GM21360 (cell line): ENCODE data around the gene PMPCA.

ENCODE experiments used
- ATAC-seq: cut with Tn5 transposase; IDR thresholded peaks from one replicate; pipeline ENCODE4 v1.9.1; 2021; ENCODE audit warnings: mild to moderate bottlenecking, moderate library complexity; ENCODE audit not compliant: unreplicated experiment

The PMPCA gene

DNA sequence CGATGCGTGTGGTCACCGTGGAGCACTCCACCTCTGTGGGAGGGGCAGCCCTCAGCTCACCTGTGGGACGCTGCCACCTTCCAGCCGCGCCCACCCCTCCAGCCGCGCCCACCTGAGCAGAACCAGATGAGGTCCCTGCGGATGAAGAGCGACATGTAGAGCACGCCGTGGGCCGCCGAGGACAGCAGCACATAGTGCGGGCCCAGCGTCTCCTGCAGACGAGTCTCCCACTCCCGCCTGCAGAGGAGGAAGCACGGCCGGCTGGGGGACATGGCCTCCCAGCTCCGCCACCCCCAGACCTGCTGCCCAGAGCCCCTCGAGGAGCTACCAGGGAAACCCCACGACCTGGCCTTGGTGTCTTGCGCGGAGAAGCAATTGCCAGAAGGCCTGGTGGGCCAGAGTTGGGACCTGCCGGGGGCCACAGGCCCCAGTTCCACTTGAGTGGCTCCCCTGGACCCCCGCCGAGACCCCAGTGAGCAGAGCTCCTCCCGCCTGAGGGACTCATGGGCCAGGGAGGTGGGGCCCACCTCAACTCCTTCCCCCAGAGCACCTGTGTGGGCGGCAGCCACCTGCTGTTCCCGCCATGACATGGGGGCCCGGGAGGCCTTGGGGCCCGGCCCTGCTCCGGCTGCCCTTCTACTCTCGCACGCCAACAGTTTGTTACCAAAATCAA lies 22.7 kb downstream of the PMPCA start:
- ATAC-seq, result no peak

DNA sequence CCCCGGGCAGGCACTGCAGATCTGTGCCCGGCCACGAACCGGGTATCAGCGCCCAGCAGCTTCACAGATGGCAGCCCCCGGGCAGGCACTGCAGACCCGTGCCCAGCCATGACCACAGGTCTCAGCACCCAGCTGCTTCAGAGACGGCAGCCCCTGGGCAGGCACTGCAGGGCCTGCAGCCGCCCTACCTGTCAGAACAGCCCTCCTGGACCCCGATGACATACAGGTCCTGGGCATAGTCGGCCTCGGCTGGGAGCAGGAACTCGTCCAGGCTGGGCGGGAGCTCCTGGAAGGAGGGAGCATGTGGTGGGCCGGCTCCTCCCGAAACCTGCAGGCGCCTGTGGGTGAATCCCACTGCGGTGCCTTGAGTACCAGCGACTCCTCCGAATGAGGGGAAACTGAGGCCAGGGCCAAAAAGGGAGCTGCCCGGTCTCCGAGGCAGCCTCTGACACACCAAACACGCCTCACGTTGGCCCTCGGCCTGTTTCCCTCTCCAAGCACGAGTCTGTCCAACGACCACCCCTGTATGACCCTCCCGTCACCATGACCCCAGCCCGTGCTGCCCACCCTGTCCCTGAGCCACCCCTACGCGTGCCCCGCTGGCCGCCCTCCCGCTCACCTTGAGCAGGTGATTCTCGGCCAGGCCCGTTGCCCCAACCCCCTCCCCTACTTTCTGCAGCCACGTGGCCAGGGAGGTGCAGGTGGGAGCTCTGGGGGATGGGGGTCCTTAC lies 23.6 kb downstream of the PMPCA start:
- no peak for ATAC-seq

DNA sequence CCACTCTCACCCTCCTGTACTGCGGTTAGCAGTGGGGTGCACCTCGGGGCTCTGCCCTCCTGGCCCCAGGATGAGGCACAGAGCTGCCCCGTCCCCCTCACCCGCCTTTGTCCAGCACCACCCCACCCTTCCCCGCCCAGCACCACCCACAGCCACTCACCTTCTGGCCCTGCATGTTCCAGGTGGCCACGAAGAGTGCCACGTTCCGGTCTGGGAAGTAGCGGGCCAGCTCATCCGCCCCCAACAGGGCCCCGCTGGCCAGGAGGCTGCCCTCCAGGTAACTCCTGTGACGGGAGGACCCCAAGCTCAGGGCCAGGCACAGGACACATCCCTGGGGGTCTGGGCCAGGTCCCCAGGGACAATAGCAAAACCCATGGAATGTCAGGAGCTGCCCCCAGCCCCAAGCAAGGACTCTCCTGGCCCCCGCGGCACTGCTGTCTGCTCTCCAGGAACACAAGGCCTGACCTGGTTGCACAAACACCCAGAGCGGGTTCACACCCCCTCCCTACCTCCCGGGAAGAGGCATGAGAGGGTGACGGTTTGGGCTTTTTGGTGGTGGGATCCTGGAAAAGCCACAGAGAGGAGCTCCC lies 24.2 kb downstream of the PMPCA start:
- ATAC-seq, result no peak

DNA sequence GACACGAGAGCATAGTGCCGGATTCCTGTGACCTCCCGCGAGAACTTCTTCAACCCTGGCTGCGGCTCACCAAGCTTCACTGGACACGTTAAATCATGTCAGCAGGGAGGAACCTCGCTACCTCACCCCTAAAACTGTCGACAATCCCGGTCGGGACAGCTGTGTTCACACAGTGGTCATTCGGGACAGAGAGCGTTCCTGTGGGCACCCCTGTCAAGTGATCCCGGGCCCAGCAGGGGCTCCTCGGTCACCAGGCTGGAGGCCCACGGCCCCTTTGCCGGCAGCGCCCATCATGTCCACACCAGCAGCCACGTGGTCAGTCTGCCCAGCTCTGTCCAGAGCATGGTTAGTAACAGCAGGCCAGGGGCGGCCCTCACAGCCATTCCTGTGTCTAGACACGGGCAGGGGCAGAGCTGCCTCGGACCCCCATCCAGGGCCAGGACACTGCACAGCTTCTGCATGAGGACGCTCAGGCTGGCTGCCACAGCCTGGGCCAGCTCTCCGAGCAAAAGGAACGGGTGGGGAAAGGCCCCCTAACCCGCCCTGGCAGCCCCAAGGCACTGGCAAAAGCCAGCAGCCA lies 25.7 kb downstream of the PMPCA start:
- no peak for ATAC-seq

DNA sequence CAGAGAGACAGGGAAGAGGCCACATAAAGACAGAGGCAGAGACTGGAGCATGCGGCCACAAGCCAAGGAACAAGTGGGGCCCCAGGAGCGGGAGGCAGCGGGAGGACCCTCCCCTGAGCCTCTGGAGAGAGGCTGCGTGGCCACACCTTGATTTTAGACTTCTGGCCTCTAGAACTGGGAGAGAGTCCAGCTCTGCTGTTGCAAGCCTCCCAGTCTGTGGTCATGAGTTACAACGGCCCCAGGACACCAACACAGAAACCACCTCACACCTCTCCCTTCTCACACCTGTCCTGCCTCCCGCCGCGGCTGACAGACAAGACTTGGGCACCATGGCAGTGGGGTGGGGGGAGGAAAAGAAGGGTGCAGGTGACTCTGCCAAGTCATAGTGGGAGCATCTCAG lies 27.0 kb downstream of the PMPCA start:
- ATAC-seq, result no peak

DNA sequence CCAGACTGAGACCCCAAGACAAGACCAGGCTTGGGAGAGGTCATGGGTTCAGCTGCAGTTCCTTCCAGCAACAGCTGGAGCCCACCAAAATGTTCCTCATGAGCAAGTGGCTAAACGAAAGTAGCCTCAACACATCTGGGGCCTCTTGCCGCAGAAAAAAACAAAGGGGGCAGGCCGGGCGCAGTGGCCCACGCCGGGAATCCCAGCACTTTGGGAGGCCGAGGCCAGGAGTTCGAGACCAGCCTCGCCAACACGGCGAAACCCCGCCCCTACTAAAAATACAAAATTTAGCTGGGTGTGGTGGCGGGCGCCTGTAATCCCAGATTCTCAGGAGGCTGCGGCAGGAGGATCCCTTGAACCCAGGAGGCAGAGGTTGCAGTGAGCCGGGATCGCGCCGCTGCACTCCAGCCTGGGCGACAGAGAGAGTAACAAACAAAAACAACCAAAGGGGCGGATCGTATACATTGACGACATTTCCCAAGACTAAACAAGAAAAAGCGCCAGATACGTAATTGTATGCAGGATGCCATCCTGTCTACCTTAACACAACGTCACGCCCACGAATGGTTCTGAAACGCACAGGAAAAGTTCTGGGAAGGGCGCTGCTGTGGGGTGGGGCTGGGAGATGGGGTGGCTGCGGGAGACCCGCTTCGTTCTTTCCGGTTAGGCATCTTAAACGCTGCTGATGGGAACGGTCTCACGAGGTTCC lies 27.5 kb downstream of the PMPCA start:
- no peak for ATAC-seq

DNA sequence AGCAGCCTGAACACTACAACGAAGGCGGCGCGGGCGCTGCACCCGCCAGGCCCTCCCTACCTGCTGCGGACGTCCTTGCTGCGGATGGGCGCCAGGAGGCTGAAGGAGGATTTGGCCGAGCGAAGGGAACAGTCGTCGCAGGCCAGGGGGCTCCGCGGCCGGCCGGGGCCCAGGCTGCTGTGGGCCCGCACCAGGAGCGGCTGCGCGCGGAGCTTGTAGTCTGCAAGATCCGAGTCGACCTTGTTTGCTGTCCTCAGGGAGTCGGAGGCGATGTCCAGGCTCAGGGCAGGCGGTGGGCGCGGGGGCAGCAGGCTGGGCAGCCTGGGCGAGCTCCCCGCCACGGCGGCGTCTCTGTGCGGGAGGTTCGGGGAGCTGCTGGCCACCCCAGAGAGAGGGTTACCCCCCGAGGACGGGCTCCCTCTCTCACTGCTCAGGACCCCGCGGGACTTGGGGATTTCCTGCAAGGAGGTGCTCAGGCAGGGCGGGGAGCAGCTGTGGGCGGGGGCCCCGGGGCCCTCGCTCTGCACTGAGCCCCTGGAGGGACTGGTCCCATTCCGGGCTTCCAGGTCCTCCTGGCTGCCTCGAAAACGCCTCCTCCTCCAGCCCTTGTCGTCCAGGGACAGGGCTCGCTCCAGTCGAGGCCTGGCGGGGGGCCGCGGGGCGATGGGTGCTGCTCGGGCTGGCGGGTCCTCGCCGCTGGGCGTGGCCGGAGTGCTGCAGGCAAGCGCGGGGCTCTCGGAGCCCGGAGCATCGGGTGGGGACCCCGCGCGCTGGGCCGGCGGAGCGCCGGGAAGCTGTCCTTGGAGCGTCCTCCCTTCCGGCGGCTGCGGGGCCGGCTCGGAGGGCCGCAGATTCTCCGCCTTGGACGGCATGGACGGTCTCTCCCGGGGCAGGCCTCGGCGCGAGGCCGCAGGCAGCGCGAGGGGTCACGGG lies 28.4 kb downstream of the PMPCA start:
- peak; percentile 35 for ATAC-seq

DNA sequence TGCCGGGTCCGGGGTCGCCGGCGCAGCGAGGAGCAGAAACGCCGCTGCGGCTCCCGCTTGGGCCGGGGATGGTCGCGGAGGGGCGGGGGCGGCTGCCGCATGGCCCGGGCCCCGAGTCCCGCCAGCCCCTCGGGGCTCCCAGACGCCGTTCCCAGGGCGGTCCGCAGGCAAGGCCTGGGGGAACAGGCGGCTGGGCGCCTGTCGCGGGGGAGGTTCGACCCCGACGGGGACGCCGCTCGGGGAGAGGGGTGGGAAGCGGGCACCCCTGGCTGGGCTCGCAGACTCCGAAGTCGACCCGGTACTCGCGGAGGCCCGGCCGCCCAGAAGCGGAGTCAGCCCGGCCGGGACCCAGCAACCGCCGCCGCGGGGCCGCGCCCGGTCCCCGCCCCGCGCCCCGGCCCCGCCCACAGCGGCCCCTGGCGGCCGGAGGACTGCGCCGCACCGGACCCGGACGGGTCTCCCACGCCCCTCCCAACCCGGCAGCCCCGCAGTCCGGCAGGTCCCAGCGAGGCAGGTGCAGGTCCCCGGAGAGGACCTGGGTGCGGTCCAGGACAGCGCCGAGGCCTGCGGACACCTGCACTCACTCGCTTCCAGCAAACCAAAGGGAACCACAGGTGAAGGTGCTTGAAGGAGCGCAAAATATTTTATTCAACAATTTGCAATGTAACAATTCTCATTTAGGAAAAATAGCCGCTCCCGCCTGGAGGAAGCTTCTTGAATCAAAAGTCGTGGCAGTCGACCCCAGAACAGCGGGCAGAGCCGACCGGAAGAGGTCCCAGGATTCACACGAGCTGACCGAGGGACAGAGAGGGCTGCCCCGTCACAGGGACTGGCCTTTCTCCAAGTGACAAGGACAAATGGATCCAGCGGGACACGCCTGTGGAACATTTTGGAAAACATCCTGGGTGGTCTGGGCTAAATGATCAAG lies 29.3 kb downstream of the PMPCA start, which contains the start of gene INPP5E:
INPP5E (minus strand) TSS at position 365 of the 928 bp plus-strand sequence. CDS start 426 bp downstream, outside the sequence.
- ATAC-seq, result peak; percentile 58

DNA sequence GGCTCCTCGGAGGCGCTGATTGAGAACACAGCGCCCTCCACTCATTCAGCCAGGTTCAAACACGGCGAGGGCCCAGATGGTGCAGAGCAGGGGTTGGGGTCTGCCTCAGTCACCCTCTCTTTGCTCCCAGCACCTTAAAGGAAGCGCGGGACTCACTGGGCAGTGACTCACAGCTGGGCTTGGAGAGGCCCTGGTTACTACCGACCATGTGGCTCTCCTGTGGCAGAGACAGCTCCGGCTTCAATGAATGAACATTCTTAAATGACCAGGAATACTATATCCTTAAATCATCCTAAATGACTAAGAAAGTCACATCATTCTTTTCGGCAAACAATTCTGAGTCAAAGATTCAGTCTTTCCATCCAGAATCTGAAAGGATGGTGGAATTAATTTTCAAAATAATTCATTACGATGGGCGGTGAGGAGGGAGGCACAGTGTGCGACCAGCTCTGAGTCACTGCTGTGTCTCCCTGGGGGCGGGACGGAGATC lies 30.8 kb downstream of the PMPCA start:
- ATAC-seq, result no peak

DNA sequence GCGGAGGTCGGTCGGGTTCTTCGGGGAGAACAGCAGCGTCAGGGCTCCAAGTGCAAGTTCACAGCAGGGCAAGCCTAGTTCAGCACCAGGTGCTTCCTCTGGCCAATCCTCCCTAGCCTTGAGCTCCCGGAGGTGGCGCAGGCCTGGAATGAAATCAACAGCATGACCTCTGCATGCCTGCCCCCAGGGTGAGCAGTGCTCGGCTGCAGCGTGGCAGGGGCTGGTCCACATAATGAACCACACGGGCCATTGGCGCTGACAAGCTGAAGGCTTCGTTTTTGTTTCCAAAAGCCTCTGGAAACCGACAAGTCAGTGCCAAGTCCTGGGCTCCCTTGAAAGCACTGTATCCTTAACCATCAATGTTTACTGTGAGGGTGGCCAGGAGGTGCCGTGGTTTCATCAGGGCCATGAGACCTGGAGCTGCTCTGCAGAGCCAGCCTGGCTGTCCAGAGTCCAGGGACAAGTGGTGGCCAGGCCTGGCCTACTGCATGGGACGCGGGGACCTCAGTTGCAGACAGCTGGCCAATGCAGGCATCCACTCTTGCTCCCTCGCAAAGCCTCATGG lies 31.3 kb downstream of the PMPCA start:
- no peak for ATAC-seq

DNA sequence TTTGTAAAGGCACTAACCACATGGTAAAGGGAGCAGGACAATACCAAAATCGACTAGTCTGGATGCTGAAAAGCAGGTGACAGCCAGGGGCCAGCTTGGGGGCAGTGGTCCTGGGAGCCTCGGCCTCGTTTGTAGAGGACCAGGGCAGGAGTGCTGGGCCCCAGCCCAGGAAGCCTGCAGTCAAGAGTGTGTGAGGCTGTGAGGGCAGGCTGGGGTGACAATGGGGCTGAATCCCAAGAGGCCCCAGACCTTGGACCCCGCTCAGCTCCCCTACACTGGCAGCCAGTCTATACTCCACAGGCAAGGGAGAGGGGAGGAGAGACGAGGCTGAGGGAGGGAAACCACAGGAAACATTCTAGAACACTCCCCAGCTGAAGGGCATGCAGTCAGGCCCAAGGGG lies 31.8 kb downstream of the PMPCA start:
- no peak for ATAC-seq

DNA sequence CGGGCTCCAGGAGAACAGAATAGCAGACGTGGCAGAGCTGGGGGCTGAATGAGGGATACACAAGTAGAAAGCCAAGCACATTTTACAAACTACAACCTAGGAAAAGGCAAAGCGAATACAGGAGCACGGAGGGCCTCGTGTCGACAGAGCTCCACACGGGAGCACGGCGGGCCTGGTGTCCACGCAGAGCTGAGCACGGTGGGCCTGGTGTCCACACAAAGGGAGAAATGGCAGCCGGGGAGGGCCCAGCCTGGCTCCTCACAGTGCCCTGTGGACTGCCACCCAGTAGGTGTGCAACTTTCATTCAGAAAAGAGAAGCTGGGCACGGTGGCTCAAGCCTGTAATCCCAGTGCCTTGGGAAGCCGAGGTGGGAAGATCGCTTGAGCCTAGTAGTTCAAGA lies 32.6 kb downstream of the PMPCA start:
- ATAC-seq, result no peak

DNA sequence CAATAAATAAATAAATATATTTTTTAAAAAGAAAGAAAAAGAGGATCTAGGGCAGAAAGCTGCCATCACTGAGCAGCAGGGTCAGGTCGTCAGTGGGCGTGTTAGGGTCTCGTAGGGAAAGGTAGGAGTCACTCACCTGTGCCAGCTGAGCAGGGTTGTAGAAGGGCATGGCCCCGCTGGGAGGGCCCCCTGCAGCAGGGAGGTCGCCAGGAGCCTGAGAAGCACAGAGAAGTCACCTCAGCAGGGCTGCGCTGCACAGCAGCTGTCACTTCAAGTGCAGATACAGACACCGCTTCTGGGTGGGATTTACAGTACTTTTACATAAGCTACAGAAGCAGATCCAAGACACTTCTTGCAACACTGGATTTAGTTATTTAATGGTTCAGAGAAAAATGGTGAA lies 33.2 kb downstream of the PMPCA start:
- ATAC-seq, result no peak

DNA sequence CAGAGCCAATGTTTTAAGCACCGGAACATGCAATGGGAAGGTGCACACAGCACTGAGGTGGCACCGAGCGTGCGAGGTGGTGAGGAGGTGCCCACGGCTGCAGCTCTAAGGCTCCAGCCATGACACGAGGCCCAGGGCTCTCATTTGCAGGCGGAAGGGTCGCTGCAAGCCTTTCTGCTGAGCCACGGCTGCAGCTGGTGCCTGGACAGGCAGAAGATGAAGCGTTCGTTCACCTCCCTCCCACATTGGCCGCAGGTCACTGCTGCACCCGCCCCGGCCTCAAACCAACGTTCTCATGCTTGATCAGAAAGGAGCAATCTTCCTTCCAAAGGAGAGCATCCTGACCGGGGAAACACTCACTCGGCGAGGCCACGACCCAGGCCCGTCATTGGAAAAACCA lies 33.6 kb downstream of the PMPCA start:
- no peak for ATAC-seq

DNA sequence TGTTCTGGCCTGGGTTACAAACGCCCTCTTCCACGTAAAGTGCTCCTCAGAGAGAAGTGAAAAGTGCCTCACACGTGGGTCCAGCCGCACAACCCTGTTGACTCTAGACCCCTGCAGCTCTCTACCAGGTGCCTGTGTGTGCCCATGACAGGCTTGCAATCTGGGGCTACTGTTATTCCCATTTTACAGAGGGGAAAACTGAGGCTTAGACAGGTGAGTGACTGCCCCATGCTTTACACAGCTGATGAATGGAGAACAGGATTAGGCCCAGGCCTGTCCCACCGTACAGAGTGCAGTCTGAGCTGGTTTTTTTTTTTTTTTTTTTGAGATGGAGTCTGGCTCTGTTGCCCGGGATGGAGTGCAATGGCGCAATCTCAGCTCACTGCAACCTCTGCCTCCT lies 35.3 kb downstream of the PMPCA start:
- no peak for ATAC-seq

DNA sequence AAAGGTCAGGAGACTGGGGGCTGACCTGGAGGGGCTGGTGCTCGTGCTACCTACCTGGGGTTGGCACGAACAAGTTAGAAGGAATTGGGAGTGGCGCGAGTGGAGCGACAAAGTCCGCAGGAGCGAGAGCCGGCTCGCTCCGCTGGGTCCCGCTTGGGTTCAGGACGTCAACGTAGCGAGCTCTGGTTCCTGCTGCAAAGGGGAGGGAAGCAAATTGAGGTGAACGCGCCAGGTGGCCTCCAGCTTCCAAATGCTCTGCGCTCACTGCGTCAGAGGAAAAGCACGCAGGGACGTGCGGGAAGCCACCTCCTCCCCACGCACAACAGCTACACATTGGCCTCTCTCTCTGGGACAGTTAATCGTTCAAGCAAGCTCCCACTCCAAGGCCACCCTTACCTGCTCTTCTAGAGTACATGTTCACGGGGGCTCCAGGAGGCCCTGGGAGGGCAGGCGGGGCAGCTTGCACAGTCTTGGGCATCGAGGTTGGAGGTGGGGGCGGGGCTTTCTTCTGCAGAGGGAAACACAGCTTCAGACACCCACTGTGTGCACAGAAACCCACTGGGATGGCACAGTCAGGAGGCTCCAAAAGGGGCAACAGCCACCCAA lies 36.8 kb downstream of the PMPCA start:
- ATAC-seq, result no peak

DNA sequence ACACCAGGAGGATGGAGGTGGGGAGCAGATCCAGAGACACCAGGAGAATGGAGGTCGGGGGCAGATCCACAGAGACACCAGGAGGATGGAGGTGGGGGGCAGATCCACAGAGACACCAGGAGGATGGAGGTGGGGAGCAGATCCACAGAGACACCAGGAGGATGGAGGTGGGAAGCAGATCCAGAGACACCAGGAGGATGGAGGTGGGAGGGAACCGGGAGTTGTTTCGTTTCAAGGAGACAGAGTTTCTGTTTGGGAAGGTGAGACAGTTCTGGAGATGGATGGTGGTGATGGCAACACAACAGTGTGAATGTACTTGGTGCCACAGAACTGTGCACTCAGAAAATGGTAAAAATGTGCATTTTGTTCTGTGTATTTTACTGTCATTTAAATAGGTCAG lies 38.2 kb downstream of the PMPCA start:
- no peak for ATAC-seq

DNA sequence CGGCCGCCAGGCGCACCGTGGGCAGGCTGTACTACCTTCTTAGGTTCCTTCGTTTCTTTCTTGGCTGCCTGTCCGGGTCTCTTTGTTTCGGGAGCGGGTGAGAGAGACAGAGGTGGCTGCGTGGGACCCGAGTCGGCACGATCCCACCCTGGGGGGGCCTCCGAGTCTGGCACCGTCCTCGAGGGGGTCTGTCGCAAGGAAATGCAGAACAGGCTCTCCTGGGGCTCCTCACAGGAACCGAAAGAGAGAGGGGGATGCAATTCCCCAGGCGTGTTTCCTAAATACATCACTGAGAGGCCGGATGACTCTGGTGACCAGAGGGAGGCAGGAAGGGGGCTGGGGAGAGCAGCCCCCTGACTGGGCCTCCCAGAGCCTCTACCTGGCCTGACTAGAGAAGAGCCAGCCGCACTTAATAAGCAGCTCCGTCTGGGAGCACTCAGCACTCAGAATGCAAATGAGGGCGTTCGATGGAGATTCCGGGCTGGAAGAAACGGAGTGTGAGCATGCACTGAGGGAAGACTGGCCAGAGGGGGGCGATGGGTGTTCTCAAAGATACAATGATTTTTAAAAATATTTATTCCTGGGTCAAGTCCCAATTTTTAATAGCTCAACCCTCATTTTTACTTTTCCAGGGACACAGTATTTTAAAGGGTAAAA lies 40.9 kb downstream of the PMPCA start:
- ATAC-seq, result no peak
